Effector memory CD4-positive, alpha-beta T cell (primary cell): ENCODE data around the gene TMEM117.

Experiments
- DNase-seq, 3 donors: peaks; one replicate each; pipeline ENCODE4 v3.0.0-alpha.2; 2020
- H3K27ac ChIP-seq: 2 replicates; pipeline ENCODE4 v1.7.0; 2013; ENCODE audit warnings: mild to moderate bottlenecking, low read length, moderate library complexity; ENCODE audit not compliant: insufficient read depth, poor library complexity, severe bottlenecking
- H3K27me3 ChIP-seq: replicated peaks from 2 replicates; pipeline ENCODE4 v1.7.0; 2013; ENCODE audit warnings: mild to moderate bottlenecking, low read length; ENCODE audit not compliant: insufficient read depth, control insufficient read depth, poor library complexity, severe bottlenecking
- H3K36me3 ChIP-seq: 2 replicates; pipeline ENCODE4 v1.7.0; 2013; ENCODE audit warnings: mild to moderate bottlenecking, low read length, moderate library complexity; ENCODE audit not compliant: control insufficient read depth, insufficient read depth
- H3K4me1 ChIP-seq: 2 replicates; pipeline ENCODE4 v1.7.0; 2013; ENCODE audit warnings: low read length, mild to moderate bottlenecking; ENCODE audit not compliant: control insufficient read depth, insufficient read depth, poor library complexity, severe bottlenecking
- H3K4me3 ChIP-seq: 2 replicates; pipeline ENCODE4 v1.7.0; 2013; ENCODE audit warnings: low read length, low read depth, mild to moderate bottlenecking; ENCODE audit not compliant: insufficient read depth, poor library complexity, severe bottlenecking
- H3K9me3 ChIP-seq: 2 replicates; pipeline ENCODE4 v1.7.0; 2013; ENCODE audit warnings: mild to moderate bottlenecking, low read length, moderate library complexity; ENCODE audit not compliant: control insufficient read depth

The TMEM117 gene

GRCh38 chr12:43992856-43993255, 157.0 kb downstream of the TMEM117 start:
- Histone ChIP-seq H3K36me3 (no peaks in the 10 kb centered on the region), H3K27ac (no peak overlapping the region), H3K9me3 (no peaks in the 10 kb centered on the region), H3K27me3 (no peaks in the 10 kb centered on the region), H3K4me1 (no peaks in the 10 kb centered on the region), H3K4me3 (no peak overlapping the region)
- DNase-seq: no peak

- Histone ChIP-seq H3K27ac (no peak overlapping the region), H3K4me1 (no peaks in the 10 kb centered on the region), H3K9me3 (no peaks in the 10 kb centered on the region), H3K36me3 (no peaks in the 10 kb centered on the region), H3K4me3 (no peak overlapping the region), H3K27me3 (no peaks in the 10 kb centered on the region)
- DNase-seq: no peak
Measured at GRCh38 chr12:44000309-44000952, 164.6 kb downstream of the TMEM117 start.

GRCh38 chr12:44002607-44003006, 166.7 kb downstream of the TMEM117 start:
- Histone ChIP-seq H3K27me3 (no peaks in the 10 kb centered on the region), H3K4me1 (no peaks in the 10 kb centered on the region), H3K4me3 (no peak overlapping the region), H3K36me3 (no peaks in the 10 kb centered on the region), H3K9me3 (no peaks in the 10 kb centered on the region), H3K27ac (no peak overlapping the region)
- DNase-seq: no peak

- Histone ChIP-seq H3K4me1 (no peaks in the 10 kb centered on the region), H3K27me3 (no peaks in the 10 kb centered on the region), H3K36me3 (no peaks in the 10 kb centered on the region), H3K27ac (no peak overlapping the region), H3K4me3 (no peak overlapping the region), H3K9me3 (no peaks in the 10 kb centered on the region)
- no peak for DNase-seq
Measured at GRCh38 chr12:44003721-44004120, 167.8 kb downstream of the TMEM117 start.

GRCh38 chr12:44015333-44015941, 179.6 kb downstream of the TMEM117 start:
- Histone ChIP-seq H3K9me3 (no peaks in the 10 kb centered on the region), H3K4me1 (no peaks in the 10 kb centered on the region), H3K4me3 (no peak overlapping the region), H3K36me3 (no peaks in the 10 kb centered on the region), H3K27me3 (no peaks in the 10 kb centered on the region), H3K27ac (no peak overlapping the region)
- no peak for DNase-seq

GRCh38 chr12:44017216-44017615, 181.3 kb downstream of the TMEM117 start:
- no peak for DNase-seq
- Histone ChIP-seq H3K4me1 (no peaks in the 10 kb centered on the region), H3K4me3 (no peak overlapping the region), H3K9me3 (no peaks in the 10 kb centered on the region), H3K27me3 (no peaks in the 10 kb centered on the region), H3K27ac (no peak overlapping the region), H3K36me3 (no peaks in the 10 kb centered on the region)

- no peaks in the 10 kb centered on the region for H3K36me3 ChIP-seq
Measured at GRCh38 chr12:44019118-44019517, 183.2 kb downstream of the TMEM117 start.

GRCh38 chr12:44020555-44020954, 184.7 kb downstream of the TMEM117 start:
- no peaks in the 10 kb centered on the region for H3K4me1 ChIP-seq
- no peaks in the 10 kb centered on the region for H3K9me3 ChIP-seq
- H3K27ac ChIP-seq: no peak overlapping the region
- no peak for DNase-seq
- no peak overlapping the region for H3K4me3 ChIP-seq
- no peaks in the 10 kb centered on the region for H3K27me3 ChIP-seq
- no peaks in the 10 kb centered on the region for H3K36me3 ChIP-seq

More at GRCh38 chr12:44019118-44019517, 183.2 kb downstream of the TMEM117 start:
- H3K9me3 ChIP-seq: no peaks in the 10 kb centered on the region
- H3K27ac ChIP-seq: no peak overlapping the region
- no peaks in the 10 kb centered on the region for H3K27me3 ChIP-seq
- H3K4me3 ChIP-seq: no peak overlapping the region
- DNase-seq: no peak
- no peaks in the 10 kb centered on the region for H3K4me1 ChIP-seq

- Histone ChIP-seq H3K4me3 (no peak overlapping the region), H3K27ac (no peak overlapping the region), H3K36me3 (no peaks in the 10 kb centered on the region), H3K27me3 (no peaks in the 10 kb centered on the region), H3K9me3 (no peaks in the 10 kb centered on the region), H3K4me1 (no peaks in the 10 kb centered on the region)
- no peak for DNase-seq
Measured at GRCh38 chr12:44021471-44021971, 185.6 kb downstream of the TMEM117 start.

GRCh38 chr12:44025499-44025898, 189.6 kb downstream of the TMEM117 start:
- Histone ChIP-seq H3K9me3 (no peaks in the 10 kb centered on the region), H3K27me3 (no peaks in the 10 kb centered on the region), H3K4me1 (no peaks in the 10 kb centered on the region), H3K4me3 (no peak overlapping the region), H3K27ac (no peak overlapping the region), H3K36me3 (no peaks in the 10 kb centered on the region)
- no peak for DNase-seq
